AG04450 (cell line): ENCODE measurements around the gene ITLN2. TPM values are rescaled to one million over a fixed set of nuclear protein-coding genes. Genes with fewer than 3 reads are reported as not detected.
A peak's percentile ranks its signal among the peaks of the same experiment; 100 is the strongest.

Experiments
- CTCF ChIA-PET: fragments of 300-600, 350-600 bp; formaldehyde crosslinking; extraction: SDS; loops from one replicate; lab custom pipeline; 2022; ENCODE audit warnings: antibody characterized with exemption, inconsistent platforms; lab: Charles Lee
- POLR2A ChIA-PET: fragments of 350-600 bp; formaldehyde crosslinking; extraction: SDS; loops from one replicate; lab custom pipeline; 2021; ENCODE audit warnings: antibody characterized with exemption, inconsistent platforms; lab: Yijun Ruan, JAX
- DNase-seq: peaks from one replicate; pipeline ENCODE4 v3.0.0-alpha.2; 2011; ENCODE audit warnings: low read depth, low spot score
- H3K27ac ChIP-seq: one replicate; pipeline ENCODE4 v1.5.1; 2012; ENCODE audit warnings: low read depth, low read length, control low read depth
- H3K27me3 ChIP-seq: one replicate; pipeline ENCODE4 v1.6.0; 2012; ENCODE audit warnings: low read length; ENCODE audit not compliant: control insufficient read depth, insufficient read depth
- H3K4me3 ChIP-seq: 2 replicates; pipeline ENCODE4 v1.5.1; 2011; ENCODE audit warnings: mild to moderate bottlenecking, low read depth, low read length, control low read depth
- H3K9me3 ChIP-seq: 2 replicates; pipeline ENCODE4 v1.5.1; 2012; ENCODE audit warnings: low read length; ENCODE audit not compliant: control insufficient read depth, insufficient read depth
- CTCF ChIP-seq: IDR thresholded peaks from 2 replicates; pipeline ENCODE4 v1.5.1; 2011; ENCODE audit warnings: low read depth, low read length, control low read depth, inconsistent platforms
- polyA minus RNA-seq: library from RNA; depleted of rRNA, polyadenylated mRNA; stranded (reverse); fragments of >200 nt; gene quantifications from 2 replicates; pipeline ENCODE4 v1.2.3, GENCODE V29; 2011; rRNA and poly(A)+ RNA removed
- polyA plus RNA-seq: library from polyadenylated mRNA; depleted of rRNA; stranded (reverse); fragments of >200 nt; gene quantifications from 2 replicates; pipeline ENCODE4 v1.2.3, GENCODE V29; 2011; rRNA removed

The ITLN2 gene
- polyA plus RNA-seq: not detected in 2 replicates
- not detected in 2 replicates for polyA minus RNA-seq

GRCh38 chr1:160954158-160955104, at the start of gene ITLN2:
Gene ITLN2 (minus strand): TSS chr1:160954809. CDS start chr1:160954741, 68 bp downstream.
- TF ChIP-seq CTCF: peak; percentile 63
- H3K27ac ChIP-seq: no peak within 1 kb of the TSS
- no peaks in the 10 kb centered on the region for H3K9me3 ChIP-seq
- H3K27me3 ChIP-seq: peaks cover 6% of the 10 kb centered on the region
- CTCF ChIA-PET: interaction anchor here (0.5 to 5.5 kb wide), 10 partner anchors 15 to 279 kb away, joined by 3 to 59 read pairs (median 4); no protein-coding TSS in a partner anchor
- POLR2A ChIA-PET: no interaction called here
- no peak for DNase-seq
- H3K4me3 ChIP-seq: no peak within 1 kb of the TSS

GRCh38 chr1:161001525-161001924, 46.9 kb upstream of the ITLN2 start:
- H3K9me3 ChIP-seq: no peaks in the 10 kb centered on the region
- ChIA-PET POLR2A (no interaction called here), CTCF (interaction anchor here (2.2 to 3.9 kb wide), 2 partner anchors 11 to 97 kb away, joined by 6 to 22 read pairs; partner anchors contain the start of gene KLHDC9)
- peaks cover 3% of the 10 kb centered on the region for H3K27me3 ChIP-seq
- no peak for DNase-seq
- H3K27ac ChIP-seq: no peak overlapping the region
- H3K4me3 ChIP-seq: no peak overlapping the region
- TF ChIP-seq CTCF: no peak

GRCh38 chr1:161000736-161001480, 46.3 kb upstream of the ITLN2 start:
- ChIA-PET CTCF (interaction anchor here (2.2 to 3.9 kb wide), 2 partner anchors 10 to 97 kb away, joined by 6 to 22 read pairs; partner anchors contain the start of gene KLHDC9), POLR2A (no interaction called here)
- no peak for TF ChIP-seq CTCF
- H3K4me3 ChIP-seq: no peak overlapping the region
- no peak for DNase-seq
- H3K27me3 ChIP-seq: peaks cover 3% of the 10 kb centered on the region
- H3K9me3 ChIP-seq: no peaks in the 10 kb centered on the region
- no peak overlapping the region for H3K27ac ChIP-seq

GRCh38 chr1:160999376-160999775, 44.8 kb upstream of the ITLN2 start:
- H3K27me3 ChIP-seq: peaks cover 3% of the 10 kb centered on the region
- no peak for DNase-seq
- no peaks in the 10 kb centered on the region for H3K9me3 ChIP-seq
- no peak for TF ChIP-seq CTCF
- no peak overlapping the region for H3K4me3 ChIP-seq
- POLR2A ChIA-PET: no interaction called here
- no peak overlapping the region for H3K27ac ChIP-seq
- CTCF ChIA-PET: interaction anchor here (0.5 to 6.5 kb wide), 4 partner anchors 9 to 140 kb away, joined by 4 to 87 read pairs (median 14); partner anchors contain the start of gene KLHDC9
